Gastroesophageal sphincter (tissue), 4 donors: ENCODE results near the gene PLXDC1. TPM values are rescaled to one million over a fixed set of nuclear protein-coding genes. Genes with fewer than 3 reads are reported as not detected.

ENCODE experiments used
- ATAC-seq: fragments of 150-250 bp; one replicate; pipeline ENCODE4 v1.9.1; 2016; ENCODE audit warnings: mild to moderate bottlenecking, moderate library complexity
- H3K27ac ChIP-seq, 4 donors: fragments of 200-600 bp; sonication (generic) in 3 of 4; 1 replicate in 3 of 4; 2 replicates in 1 of 4; pipeline ENCODE4 v1.5.1; 2016 to 2019
- H3K27me3 ChIP-seq: fragments of 200-600 bp; sonication (generic); one replicate; pipeline ENCODE4 v1.5.1; 2019
- H3K36me3 ChIP-seq, 2 donors: fragments of 200-600 bp; sonication (generic); one replicate each; pipeline ENCODE4 v1.5.1; 2019; ENCODE audit warnings: control low read depth in 1 of 2
- H3K4me1 ChIP-seq, 3 donors: fragments of 200-600 bp; sonication (generic); 1 replicate in 2 of 3; 2 replicates in 1 of 3; pipeline ENCODE4 v1.5.1; 2016 to 2019; ENCODE audit warnings: control low read depth in 2 of 3
- H3K4me3 ChIP-seq, 2 donors: fragments of 200-600 bp; sonication (generic); one replicate each; pipeline ENCODE4 v1.5.1; 2019; ENCODE audit warnings: mild to moderate bottlenecking in 1 of 2, moderate library complexity in 1 of 2
- H3K9me3 ChIP-seq, 3 donors: fragments of 200-600 bp; sonication (generic); one replicate each; pipeline ENCODE4 v1.5.1; 2017 to 2019; ENCODE audit warnings: control low read depth in 2 of 3
- EP300 ChIP-seq: sonication (generic); formaldehyde crosslinking; IDR thresholded peaks from one replicate; pipeline ENCODE4 v1.6.1; 2017; ENCODE audit warnings: antibody characterized with exemption, mild to moderate bottlenecking
- POLR2A ChIP-seq, 2 donors: fragments of 450-650 bp; IDR thresholded peaks; one replicate each; pipeline ENCODE4 v1.6.1; 2017; ENCODE audit warnings: antibody characterized with exemption in 2 of 2, mild to moderate bottlenecking in 2 of 2, moderate library complexity in 1 of 2
- POLR2AphosphoS5 ChIP-seq: sonication (generic); formaldehyde crosslinking; IDR thresholded peaks from one replicate; pipeline ENCODE4 v1.6.1; 2017; ENCODE audit warnings: antibody characterized with exemption
- WGBS, 2 donors: methylation state at CpG; one replicate each; pipeline ENCODE4 v1.1.5; 2018; ENCODE audit warnings: low coverage in 1 of 2; 5-methylcytosine and 5-hydroxymethylcytosine counted together
- total RNA-seq, 4 donors: library from RNA; depleted of rRNA; stranded (reverse); fragments of >200 nt; gene quantifications; one replicate each; pipeline ENCODE4 v1.1.0, GENCODE V29; 2016
- TF ChIP-seq, protein P1 (sequence below), 4 experiments: fragments of 200-600 bp in 2 of 4; fragments of 450-650 bp in 2 of 4; sonication (generic) in 1 of 4; IDR thresholded peaks; one replicate each; pipeline ENCODE4 v1.5.1; 2017 to 2019; ENCODE audit warnings: antibody characterized with exemption in 4 of 4, mild to moderate bottlenecking in 2 of 4, moderate library complexity in 2 of 4

Gene PLXDC1
- total RNA-seq, 4 donors from 2014 or later = 5.5 to 21.6 (median 17.4) TPM

DNA sequence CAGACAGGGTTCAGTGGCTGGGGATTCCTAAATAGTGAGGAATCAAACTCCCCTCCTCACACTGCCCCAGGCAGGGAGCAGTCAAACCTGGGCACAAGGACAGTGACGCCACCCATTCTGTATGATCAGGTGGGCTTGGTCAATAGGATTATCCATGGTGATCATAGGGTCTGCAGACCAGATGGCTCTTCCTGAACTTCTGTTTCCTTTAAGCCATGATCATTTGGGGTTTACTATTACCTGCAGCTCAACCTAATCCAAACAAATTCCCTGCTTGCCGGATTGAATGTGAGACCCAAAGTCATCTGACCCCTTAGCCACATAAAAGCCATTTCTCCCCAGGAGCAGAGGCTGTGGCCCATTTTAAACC, 54.3 kb downstream of the PLXDC1 start:
- Histone ChIP-seq H3K9me3 (no peaks in the 10 kb centered on the region), H3K36me3 (no peaks in the 10 kb centered on the region), H3K27ac (peak overlapping the region in 3 of 4 donors; percentile 33 to 64 (median 38)), H3K27me3 (no peaks in the 10 kb centered on the region), H3K4me1 (peaks cover 0 to 62% (median 13%) of the 10 kb centered on the region in 3 donors), H3K4me3 (no peak overlapping the region)
- 73 to 94% methylated on average over 2 of the region's 2 CpGs for WGBS, 2 donors
- no peak for ATAC-seq
- TF ChIP-seq EP300 (no peak), POLR2A (IDR thresholded peaks at IDR 0.05) (no peak), POLR2AphosphoS5 (no peak)
- TF ChIP-seq, protein P1, sequence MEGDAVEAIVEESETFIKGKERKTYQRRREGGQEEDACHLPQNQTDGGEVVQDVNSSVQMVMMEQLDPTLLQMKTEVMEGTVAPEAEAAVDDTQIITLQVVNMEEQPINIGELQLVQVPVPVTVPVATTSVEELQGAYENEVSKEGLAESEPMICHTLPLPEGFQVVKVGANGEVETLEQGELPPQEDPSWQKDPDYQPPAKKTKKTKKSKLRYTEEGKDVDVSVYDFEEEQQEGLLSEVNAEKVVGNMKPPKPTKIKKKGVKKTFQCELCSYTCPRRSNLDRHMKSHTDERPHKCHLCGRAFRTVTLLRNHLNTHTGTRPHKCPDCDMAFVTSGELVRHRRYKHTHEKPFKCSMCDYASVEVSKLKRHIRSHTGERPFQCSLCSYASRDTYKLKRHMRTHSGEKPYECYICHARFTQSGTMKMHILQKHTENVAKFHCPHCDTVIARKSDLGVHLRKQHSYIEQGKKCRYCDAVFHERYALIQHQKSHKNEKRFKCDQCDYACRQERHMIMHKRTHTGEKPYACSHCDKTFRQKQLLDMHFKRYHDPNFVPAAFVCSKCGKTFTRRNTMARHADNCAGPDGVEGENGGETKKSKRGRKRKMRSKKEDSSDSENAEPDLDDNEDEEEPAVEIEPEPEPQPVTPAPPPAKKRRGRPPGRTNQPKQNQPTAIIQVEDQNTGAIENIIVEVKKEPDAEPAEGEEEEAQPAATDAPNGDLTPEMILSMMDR (IDR thresholded peaks at IDR 0.05) = no peak

- H3K4me1 ChIP-seq = peaks cover 0 to 62% (median 13%) of the 10 kb centered on the region in 3 donors
- TF ChIP-seq EP300 = no peak
- TF ChIP-seq, protein P1 (IDR thresholded peaks at IDR 0.05) = no peak
- 35 to 74% methylated on average over 6 to 9 of the region's 10 CpGs for WGBS, 2 donors
- H3K27me3 ChIP-seq = no peaks in the 10 kb centered on the region
- no peak for ATAC-seq
- peak overlapping the region in 3 of 4 donors; percentile 33 to 64 (median 38) for H3K27ac ChIP-seq
- no peak overlapping the region for H3K4me3 ChIP-seq
- H3K9me3 ChIP-seq = no peaks in the 10 kb centered on the region
- no peaks in the 10 kb centered on the region for H3K36me3 ChIP-seq
Observed at GRCh38 chr17:39096508-39097149, 54.8 kb downstream of the PLXDC1 start.

GRCh38 chr17:39095309-39095686, 56.1 kb downstream of the PLXDC1 start:
- Histone ChIP-seq H3K27ac (peak overlapping the region in 3 of 4 donors; percentile 17 to 64 (median 38)), H3K36me3 (no peaks in the 10 kb centered on the region), H3K9me3 (no peaks in the 10 kb centered on the region), H3K4me1 (peaks cover 0 to 61% (median 13%) of the 10 kb centered on the region in 3 donors), H3K4me3 (no peak overlapping the region), H3K27me3 (no peaks in the 10 kb centered on the region)
- TF ChIP-seq POLR2A (IDR thresholded peaks at IDR 0.05) (no peak), POLR2AphosphoS5 (no peak), EP300 (no peak)
- TF ChIP-seq, protein P1 (IDR thresholded peaks at IDR 0.05) = no peak
- ATAC-seq = no peak
- WGBS, 2 donors = 28 to 29% methylated on average over 2 to 3 of the region's 5 CpGs

- TF ChIP-seq, protein P1 (IDR thresholded peaks at IDR 0.05) = no peak
- TF ChIP-seq POLR2A (IDR thresholded peaks at IDR 0.05) (no peak), EP300 (no peak), POLR2AphosphoS5 (no peak)
- H3K4me1 ChIP-seq = peaks cover 0 to 56% (median 13%) of the 10 kb centered on the region in 3 donors
- 63% methylated on average over 5 to 7 of the region's 8 CpGs for WGBS, 2 donors
- H3K27me3 ChIP-seq = no peaks in the 10 kb centered on the region
- no peaks in the 10 kb centered on the region for H3K9me3 ChIP-seq
- peak overlapping the region in 3 of 4 donors; percentile 3 to 59 (median 17) for H3K27ac ChIP-seq
- ATAC-seq = no peak
- H3K36me3 ChIP-seq = no peaks in the 10 kb centered on the region
- no peak overlapping the region for H3K4me3 ChIP-seq
Observed at GRCh38 chr17:39094607-39095308, 56.7 kb downstream of the PLXDC1 start.
